GM12892 (cell line): ENCODE results near the gene LPIN1.

ENCODE experiments used
- POLR2A ChIP-seq: IDR thresholded peaks from 2 replicates; pipeline ENCODE4 v1.6.1; 2011; ENCODE audit warnings: low read depth, low read length, control low read depth
- POLR2AphosphoS5 ChIP-seq: IDR thresholded peaks from 2 replicates; pipeline ENCODE4 v1.6.1; 2011; ENCODE audit warnings: low read depth, low read length, control low read depth
- TAF1 ChIP-seq: IDR thresholded peaks from 2 replicates; pipeline ENCODE4 v1.6.1; 2011; ENCODE audit warnings: low read depth, mild to moderate bottlenecking, control low read depth, low read length, borderline replicate concordance

- TF ChIP-seq TAF1 (no peak), POLR2A (no peak), POLR2AphosphoS5 (no peak)
Observed at GRCh38 chr2:11808016-11808400, 61.6 kb downstream of the LPIN1 start.
